Testis (tissue), 3 donors: ENCODE data around the gene IMPG1. TPM values are rescaled to one million over a fixed set of nuclear protein-coding genes. Genes with fewer than 3 reads are reported as not detected.

Experiments
- DNase-seq: peaks from one replicate; pipeline ENCODE4 v3.0.0-alpha.2; 2019
- H3K27ac ChIP-seq, 2 donors: fragments of 200-600 bp; sonication (generic); one replicate each; pipeline ENCODE4 v1.5.1; 2019
- H3K27me3 ChIP-seq: fragments of 200-600 bp; sonication (generic); one replicate; pipeline ENCODE4 v1.5.1; 2019
- H3K36me3 ChIP-seq: fragments of 200-600 bp; sonication (generic); one replicate; pipeline ENCODE4 v1.5.1; 2017; ENCODE audit warnings: low read depth; ENCODE audit errors: missing control alignments
- H3K4me1 ChIP-seq: fragments of 200-600 bp; sonication (generic); one replicate; pipeline ENCODE4 v1.5.1; 2019
- H3K4me3 ChIP-seq, 2 donors: fragments of 200-600 bp; sonication (generic); one replicate each; pipeline ENCODE4 v1.5.1; 2017 to 2019
- H3K9me3 ChIP-seq: fragments of 200-600 bp; sonication (generic); one replicate; pipeline ENCODE4 v1.5.1; 2017
- CTCF ChIP-seq, 3 experiments: fragments of 450-650 bp in 2 of 3; fragments of 200-600 bp in 1 of 3; sonication (generic) in 1 of 3; IDR thresholded peaks; one replicate each; pipeline ENCODE4 v1.5.1; 2016 to 2019; ENCODE audit warnings: antibody characterized with exemption in 3 of 3, mild to moderate bottlenecking in 2 of 3, moderate library complexity in 1 of 3
- POLR2A ChIP-seq: fragments of 450-650 bp; IDR thresholded peaks from one replicate; pipeline ENCODE4 v1.6.1; 2017; ENCODE audit warnings: antibody characterized with exemption, mild to moderate bottlenecking, moderate library complexity
- WGBS, 2 donors: methylation state at CpG; one replicate each; pipeline ENCODE4 v1.1.5; 2018; 5-methylcytosine and 5-hydroxymethylcytosine counted together
- intact Hi-C: fragments of 100-400 bp; cut with DNase I; formaldehyde crosslinking; loops from one replicate; pipeline ENCODE4 v1.15.1; 2023; ENCODE audit warnings: low total_unique reads
- polyA plus RNA-seq: library from polyadenylated mRNA; stranded (reverse); fragments of 350-450 nt; fragmentation: Illumina TruSeq; extraction: RNeasy Lipid Tissue Mini Kit (QIAGEN cat#74804); gene quantifications from one replicate; pipeline ENCODE4 v1.2.3, GENCODE V29; 2014; ENCODE audit warnings: low read depth, low replicate concordance; ENCODE audit not compliant: insufficient read depth
- total RNA-seq, 2 donors: library from RNA; depleted of rRNA; stranded (reverse); fragments of >200 nt; gene quantifications; one replicate each; pipeline ENCODE4 v1.2.3, GENCODE V29; 2016

The IMPG1 gene
- total and polyA plus RNA-seq, 3 donors from 2014 or later: 0.08 to 0.68 (median 0.29) TPM

- WGBS, 2 donors: 2 to 4% methylated on average over 19 to 32 of the region's 32 CpGs
- intact Hi-C loops: no loop called here
- Histone ChIP-seq H3K9me3 (no peaks in the 10 kb centered on the region), H3K36me3 (no peaks in the 10 kb centered on the region), H3K27ac (no peak overlapping the region), H3K27me3 (no peaks in the 10 kb centered on the region), H3K4me1 (no peaks in the 10 kb centered on the region), H3K4me3 (peak overlapping the region; percentile 17 to 27)
- no peak for TF ChIP-seq POLR2A
- peak; percentile 49 to 70 (median 54) for TF ChIP-seq CTCF (IDR thresholded peaks at IDR 0.05)
- DNase-seq: peak; percentile 57
These were observed 137.6 kb downstream of the IMPG1 start for GRCh38 chr6:75934643-75935472.

GRCh38 chr6:75933387-75933975, 139.0 kb downstream of the IMPG1 start:
- no peak overlapping the region for H3K27ac ChIP-seq
- TF ChIP-seq POLR2A: no peak
- TF ChIP-seq CTCF (IDR thresholded peaks at IDR 0.05): no peak
- H3K9me3 ChIP-seq: no peaks in the 10 kb centered on the region
- no peaks in the 10 kb centered on the region for H3K36me3 ChIP-seq
- intact Hi-C loops: no loop called here
- H3K4me3 ChIP-seq: no peak overlapping the region
- WGBS, 2 donors: 70 to 73% methylated on average over 7 of the region's 7 CpGs
- no peaks in the 10 kb centered on the region for H3K27me3 ChIP-seq
- DNase-seq: no peak
- H3K4me1 ChIP-seq: no peaks in the 10 kb centered on the region

GRCh38 chr6:75932067-75932466, 140.4 kb downstream of the IMPG1 start:
- intact Hi-C loops: no loop called here

GRCh38 chr6:75931011-75931680, 141.3 kb downstream of the IMPG1 start:
- Histone ChIP-seq H3K27ac (no peak overlapping the region), H3K36me3 (no peaks in the 10 kb centered on the region), H3K27me3 (no peaks in the 10 kb centered on the region), H3K4me3 (no peak overlapping the region), H3K4me1 (no peaks in the 10 kb centered on the region), H3K9me3 (no peaks in the 10 kb centered on the region)
- 87 to 88% methylated on average over 11 of the region's 11 CpGs for WGBS, 2 donors
- intact Hi-C loops: no loop called here
- DNase-seq: no peak
- TF ChIP-seq CTCF (IDR thresholded peaks at IDR 0.05) (no peak), POLR2A (no peak)

More at GRCh38 chr6:75932067-75932466, 140.4 kb downstream of the IMPG1 start:
- H3K4me1 ChIP-seq: no peaks in the 10 kb centered on the region
- 62 to 70% methylated on average over 5 of the region's 5 CpGs for WGBS, 2 donors
- H3K4me3 ChIP-seq: no peak overlapping the region
- H3K27me3 ChIP-seq: no peaks in the 10 kb centered on the region
- DNase-seq: peak; percentile 63
- H3K36me3 ChIP-seq: no peaks in the 10 kb centered on the region
- H3K9me3 ChIP-seq: no peaks in the 10 kb centered on the region
- TF ChIP-seq CTCF (IDR thresholded peaks at IDR 0.05) (peak in 1 of 3 experiments; percentile 33), POLR2A (no peak)
- H3K27ac ChIP-seq: no peak overlapping the region
